Measurements from ENCODE around the gene IL21.

The IL21 gene

DNA sequence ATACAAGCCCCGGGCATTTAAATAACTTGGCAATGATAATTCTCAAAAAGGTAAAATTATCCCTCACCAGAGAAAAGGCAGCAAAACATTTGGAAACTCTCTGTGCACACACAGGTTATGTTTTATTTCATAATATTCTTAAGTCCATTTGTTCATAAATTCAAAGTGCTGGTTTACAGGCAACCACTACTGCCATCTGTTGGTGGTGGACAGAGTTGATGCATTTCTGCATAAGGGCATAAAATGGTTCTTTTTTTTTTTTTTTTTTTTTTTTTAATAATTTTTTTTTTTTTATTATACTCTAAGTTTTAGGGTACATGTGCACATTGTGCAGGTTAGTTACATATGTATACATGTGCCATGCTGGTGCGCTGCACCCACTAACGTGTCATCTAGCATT is 31.5 kb upstream of the IL21 start:
- H3K4me3 ChIP-seq (ENCODE audit: low read length): no peak overlapping the region
- TF ChIP-seq, protein P1, sequence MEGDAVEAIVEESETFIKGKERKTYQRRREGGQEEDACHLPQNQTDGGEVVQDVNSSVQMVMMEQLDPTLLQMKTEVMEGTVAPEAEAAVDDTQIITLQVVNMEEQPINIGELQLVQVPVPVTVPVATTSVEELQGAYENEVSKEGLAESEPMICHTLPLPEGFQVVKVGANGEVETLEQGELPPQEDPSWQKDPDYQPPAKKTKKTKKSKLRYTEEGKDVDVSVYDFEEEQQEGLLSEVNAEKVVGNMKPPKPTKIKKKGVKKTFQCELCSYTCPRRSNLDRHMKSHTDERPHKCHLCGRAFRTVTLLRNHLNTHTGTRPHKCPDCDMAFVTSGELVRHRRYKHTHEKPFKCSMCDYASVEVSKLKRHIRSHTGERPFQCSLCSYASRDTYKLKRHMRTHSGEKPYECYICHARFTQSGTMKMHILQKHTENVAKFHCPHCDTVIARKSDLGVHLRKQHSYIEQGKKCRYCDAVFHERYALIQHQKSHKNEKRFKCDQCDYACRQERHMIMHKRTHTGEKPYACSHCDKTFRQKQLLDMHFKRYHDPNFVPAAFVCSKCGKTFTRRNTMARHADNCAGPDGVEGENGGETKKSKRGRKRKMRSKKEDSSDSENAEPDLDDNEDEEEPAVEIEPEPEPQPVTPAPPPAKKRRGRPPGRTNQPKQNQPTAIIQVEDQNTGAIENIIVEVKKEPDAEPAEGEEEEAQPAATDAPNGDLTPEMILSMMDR (conservative IDR thresholded peaks at IDR 0.05; ENCODE audit: low read length): peak; percentile 80
- DNase-seq (ENCODE audit: low read depth): peak; percentile 77

DNA sequence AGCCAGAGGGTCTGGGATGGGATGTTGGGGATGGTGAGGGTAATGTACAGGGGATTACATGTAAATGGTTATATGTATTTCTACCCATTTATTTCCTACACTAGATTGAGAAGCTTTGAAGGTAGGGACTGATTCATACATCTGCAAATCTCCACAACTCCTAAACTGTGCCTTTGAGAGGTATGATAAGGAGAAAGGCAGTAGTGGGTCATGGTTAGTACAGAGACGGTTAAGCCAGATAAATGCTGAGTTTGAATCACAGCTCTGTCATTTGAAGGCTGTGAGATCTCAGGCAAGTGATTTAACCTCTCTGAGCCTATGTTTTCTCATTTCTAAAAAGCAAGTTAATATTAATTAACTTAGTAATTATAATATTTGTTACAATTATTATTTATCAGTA is 29.3 kb upstream of the IL21 start:
- H3K4me3 ChIP-seq (ENCODE audit: low read length): no peak overlapping the region
- no peak for DNase-seq (ENCODE audit: low read depth)
- TF ChIP-seq, protein P1 (conservative IDR thresholded peaks at IDR 0.05; ENCODE audit: low read length): no peak

DNA sequence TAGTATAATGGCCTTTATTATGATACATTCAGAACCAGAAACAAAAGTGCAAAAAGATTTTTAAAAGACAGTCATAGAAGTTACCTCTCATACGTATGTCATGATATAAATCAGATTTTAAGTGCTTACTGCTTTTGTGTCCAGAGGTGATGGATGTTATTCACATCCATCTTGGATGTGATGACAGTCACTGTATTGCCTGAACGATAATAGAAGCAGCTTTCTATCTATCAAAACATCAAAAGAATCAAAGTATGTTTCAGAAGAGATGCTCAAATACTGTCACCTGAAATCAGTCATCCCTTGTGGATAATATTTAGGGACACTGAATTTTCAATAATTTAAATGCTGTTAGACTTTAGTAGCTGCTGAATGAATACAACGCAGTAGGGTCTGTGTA is 26.8 kb upstream of the IL21 start:
- no peak overlapping the region for H3K4me3 ChIP-seq (ENCODE audit: low read length)
- no peak for DNase-seq (ENCODE audit: low read depth)

DNA sequence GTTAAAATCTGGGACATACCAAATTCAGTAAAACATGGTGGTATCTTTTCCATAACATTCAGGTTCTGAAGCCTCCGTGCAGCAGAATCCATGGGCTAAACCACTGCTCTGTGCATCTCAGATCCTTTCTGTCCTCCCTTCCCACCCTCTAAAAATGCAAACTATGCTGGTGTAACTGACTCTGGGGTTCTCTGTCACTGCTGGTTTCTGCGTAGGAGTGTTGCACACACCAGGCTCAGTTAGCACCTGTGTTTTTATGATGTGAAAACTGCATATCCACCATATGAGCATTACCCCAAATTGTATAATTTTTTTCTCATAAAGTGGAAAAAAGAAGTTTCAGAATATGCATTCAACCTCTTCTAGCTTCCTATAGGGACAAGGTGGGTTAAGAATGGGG is 22.4 kb upstream of the IL21 start:
- TF ChIP-seq, protein P1 (conservative IDR thresholded peaks at IDR 0.05; ENCODE audit: low read length): no peak
- no peak for DNase-seq (ENCODE audit: low read depth)
- H3K4me3 ChIP-seq (ENCODE audit: low read length): no peak overlapping the region

More for the DNA sequence above, 26.8 kb upstream of the IL21 start:
- TF ChIP-seq, protein P1 (conservative IDR thresholded peaks at IDR 0.05; ENCODE audit: low read length): no peak

DNA sequence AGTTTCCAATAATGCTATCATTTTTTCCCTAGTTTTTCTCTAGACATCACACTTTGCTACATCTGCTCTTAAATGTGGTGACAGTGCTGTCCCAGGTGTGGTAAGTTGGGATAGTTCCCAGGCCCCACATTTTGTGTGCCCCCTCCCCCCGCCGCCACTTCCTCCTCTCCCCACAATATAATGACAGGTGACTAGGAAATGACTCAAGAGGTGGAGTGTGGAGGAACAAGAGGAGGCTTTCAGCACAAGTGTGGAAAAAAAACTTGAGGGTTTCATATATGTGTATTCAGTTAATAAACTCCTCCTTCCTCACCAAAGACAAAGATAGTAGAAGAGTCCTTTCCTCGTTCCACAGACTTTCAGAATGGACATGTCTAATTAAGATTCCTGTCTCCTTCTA is 18.3 kb upstream of the IL21 start:
- no peak for DNase-seq (ENCODE audit: low read depth)

DNA sequence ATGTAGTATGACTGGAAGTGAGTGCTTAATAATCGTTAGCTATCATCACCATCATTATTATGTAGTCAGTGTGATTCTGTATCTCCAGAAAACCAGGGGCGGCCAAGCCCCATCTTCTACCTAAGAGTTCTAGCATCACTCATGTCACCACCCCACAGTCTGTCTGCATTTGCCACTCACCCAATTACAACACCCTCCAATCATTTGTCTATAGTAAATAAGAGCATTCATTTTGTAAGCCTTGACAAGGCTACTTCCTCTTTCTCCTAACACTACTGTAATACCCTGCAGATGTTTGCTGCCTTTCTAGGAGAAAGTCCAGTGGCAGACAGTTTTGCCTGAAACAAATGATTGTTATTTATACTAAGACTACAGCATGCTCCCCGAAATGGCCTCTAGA is 15.8 kb upstream of the IL21 start:
- TF ChIP-seq, protein P1 (conservative IDR thresholded peaks at IDR 0.05; ENCODE audit: low read length): no peak
- H3K4me3 ChIP-seq (ENCODE audit: low read length): no peak overlapping the region
- DNase-seq (ENCODE audit: low read depth): no peak

More for the DNA sequence above, 18.3 kb upstream of the IL21 start:
- H3K4me3 ChIP-seq (ENCODE audit: low read length): no peak overlapping the region
- TF ChIP-seq, protein P1 (conservative IDR thresholded peaks at IDR 0.05; ENCODE audit: low read length): no peak

DNA sequence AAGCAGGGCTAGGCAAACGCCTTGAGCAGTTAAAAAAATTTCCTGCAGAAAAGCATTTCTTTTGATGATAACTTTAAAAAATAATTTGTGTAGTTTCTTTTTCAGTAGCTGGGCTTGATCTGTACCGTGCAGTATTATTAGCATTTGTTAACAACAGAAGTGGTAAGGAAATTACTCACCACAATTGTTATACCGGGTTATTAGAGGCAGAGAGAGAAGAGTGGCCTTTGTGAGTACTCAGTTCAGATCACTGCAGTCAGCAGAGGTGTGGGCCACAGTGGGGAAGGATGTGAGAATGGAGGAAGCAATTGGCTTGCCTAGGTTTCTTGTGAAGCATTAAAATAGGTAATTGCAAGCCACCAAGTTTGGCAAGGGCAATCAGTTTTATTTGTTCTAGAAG is 14.3 kb upstream of the IL21 start:
- DNase-seq (ENCODE audit: low read depth): no peak
- H3K4me3 ChIP-seq (ENCODE audit: low read length): no peak overlapping the region
- TF ChIP-seq, protein P1 (conservative IDR thresholded peaks at IDR 0.05; ENCODE audit: low read length): no peak

All from AG10803 (cell line).